GM19239 (cell line): ENCODE results near the gene C1QTNF2.
"Not testable (repeated sequence)": the region's sequence is repeated elsewhere in the genome, so short reads cannot be mapped to it uniquely, and the experiment has no call there.

Experiments
- DNase-seq: peaks from one replicate; pipeline ENCODE4 v3.0.0; 2011; ENCODE audit warnings: low spot score; ENCODE audit not compliant: insufficient read length
- FAIRE-seq: peaks from 2 replicates; lab custom pipeline; 2011; peaks lifted over from hg19 to GRCh38; lab: Jason Lieb, UNC

C1QTNF2 gene

DNA sequence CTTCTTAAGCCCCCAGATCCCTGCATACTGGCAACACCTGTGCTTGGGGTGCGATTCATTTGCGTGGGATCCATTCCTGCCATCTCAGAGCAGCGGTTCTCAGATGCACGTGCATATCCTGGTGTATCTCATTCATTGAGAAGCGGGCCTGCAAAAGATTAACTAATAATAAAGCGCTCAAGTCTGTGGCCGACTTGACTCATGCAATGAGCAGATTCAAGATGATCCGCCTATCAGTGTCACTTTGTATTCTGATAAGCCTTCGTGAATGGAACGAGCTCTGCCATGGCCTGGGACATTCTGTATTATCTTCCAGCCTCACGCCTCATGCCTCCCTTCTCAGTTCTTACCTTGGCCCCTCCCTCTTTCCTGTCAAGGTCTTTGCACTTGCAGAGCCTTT is 22.3 kb downstream of the C1QTNF2 start:
- DNase-seq: no peak
- FAIRE-seq: no peak

DNA sequence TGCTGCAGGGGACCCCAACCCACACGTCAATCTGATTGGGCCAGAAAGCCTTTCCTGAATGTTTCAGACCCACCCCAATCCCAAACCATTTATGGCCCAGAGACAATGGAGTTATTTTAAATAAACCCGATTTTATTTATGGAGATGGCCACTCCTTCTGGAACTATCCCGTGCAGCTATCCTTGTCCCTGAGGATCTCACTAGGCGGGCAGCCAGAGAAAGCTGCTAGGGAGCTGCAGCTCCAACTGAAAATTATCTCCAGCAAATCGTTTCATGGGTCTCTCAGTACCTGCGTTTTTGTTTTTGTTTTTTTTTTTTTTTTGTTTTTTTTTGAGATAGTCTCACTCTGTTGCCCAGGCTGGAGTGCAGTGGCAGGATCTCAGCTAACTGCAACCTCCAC is 23.0 kb downstream of the C1QTNF2 start:
- DNase-seq (no peak), FAIRE-seq (no peak)

DNA sequence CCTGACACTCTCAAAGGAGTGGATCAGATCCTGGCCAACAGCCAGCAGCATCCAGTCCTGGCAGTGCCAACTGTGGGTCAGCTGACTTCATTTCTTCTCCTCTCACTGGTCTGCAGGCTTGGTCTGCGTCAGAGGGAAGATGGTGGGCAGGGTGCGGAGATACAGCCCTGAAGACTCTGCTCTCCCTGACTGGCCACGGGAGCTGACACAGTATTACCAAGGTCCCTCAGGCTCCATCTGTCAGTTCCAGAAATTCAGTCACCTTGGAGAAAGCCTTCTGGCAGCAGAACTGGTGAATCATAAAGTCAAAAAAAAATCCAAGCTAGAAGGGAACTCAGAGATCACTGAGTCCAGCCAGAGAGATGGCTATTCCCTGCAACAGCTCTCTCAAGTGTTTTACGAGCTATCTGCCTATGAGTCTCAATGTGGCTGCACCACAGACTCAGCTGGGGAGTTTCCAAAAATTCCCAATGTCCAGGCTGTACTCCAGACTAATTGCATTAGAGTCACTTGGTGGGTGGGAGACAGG is 27.9 kb downstream of the C1QTNF2 start:
- DNase-seq (no peak), FAIRE-seq (no peak)

DNA sequence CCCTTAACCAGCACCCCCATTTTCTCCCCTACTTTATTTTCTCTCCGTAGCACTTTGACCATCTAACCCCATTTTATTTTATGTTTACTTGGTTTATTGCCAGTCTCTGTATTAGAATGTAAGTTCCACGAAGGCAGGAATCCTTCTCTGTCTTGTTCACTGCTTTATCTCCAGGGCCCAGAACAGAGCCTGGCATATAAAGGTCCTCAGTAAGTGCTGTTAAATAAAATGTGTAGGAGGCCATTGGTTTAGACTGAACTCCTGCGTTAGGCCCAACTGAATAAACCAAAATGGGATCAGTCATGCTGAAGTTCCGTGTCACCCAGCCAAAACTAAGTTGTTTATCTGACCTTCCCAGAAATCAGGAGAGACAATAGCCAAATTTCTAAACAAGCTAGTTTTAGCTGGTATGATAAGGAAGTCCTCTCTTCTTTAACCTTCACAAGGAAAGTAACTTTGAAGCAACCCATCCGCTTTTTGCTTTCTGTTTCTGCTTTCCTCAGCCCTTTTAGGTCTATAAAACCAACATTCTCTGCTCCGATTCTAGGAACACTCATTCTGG is 29.0 kb downstream of the C1QTNF2 start:
- no peak for DNase-seq
- FAIRE-seq: no peak

DNA sequence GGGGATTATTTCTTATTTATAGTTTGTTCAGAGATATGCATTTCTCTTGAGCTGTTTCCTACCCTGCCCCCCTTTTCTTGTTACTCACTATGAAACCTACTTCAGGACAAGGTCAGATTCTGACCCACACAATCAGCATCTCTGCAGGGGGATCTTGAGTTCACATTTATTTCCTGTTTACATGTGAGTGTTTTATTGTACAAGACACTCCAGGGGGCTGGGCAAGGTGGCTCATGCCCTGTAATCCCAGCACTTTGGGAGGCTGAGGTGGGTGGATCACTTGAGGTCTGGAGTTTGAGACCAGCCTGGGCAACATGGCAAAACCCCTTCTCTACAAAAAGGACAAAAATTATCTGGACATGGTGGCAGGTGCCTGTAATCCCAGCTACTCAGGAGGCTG is 29.9 kb downstream of the C1QTNF2 start:
- not testable (repeated sequence) for DNase-seq, FAIRE-seq

DNA sequence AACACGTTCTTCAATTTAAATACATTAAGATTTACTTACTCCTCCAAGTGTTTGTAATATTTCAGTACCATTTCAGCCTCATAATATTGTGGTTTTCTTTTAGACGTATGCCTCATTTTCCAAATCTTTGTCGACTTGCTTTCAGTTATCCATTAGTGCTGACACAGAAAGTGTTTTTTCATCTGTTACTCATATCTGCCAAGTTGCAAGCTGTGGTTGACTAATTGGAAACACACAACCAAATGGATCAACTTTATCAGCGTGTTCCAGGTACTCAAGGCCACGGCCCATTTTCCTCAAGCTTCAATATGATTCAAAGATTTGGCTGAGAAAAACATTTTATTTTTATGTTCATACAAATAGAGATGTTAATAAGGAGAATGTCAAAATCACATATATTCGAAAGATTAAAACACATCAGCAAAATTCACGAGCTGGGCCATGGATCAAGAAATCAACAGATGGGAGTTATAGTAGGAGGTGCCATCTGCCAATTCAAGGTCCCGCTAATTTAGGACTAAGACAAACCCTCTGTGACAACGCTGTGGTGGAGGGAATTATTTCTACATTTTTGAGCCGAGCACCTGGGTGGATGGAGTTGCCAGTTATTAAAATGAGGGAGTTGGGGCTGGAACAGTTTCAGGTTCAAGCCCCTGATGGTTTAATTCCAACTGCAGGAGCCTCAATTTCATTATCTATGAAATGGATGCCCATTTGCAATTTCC is 30.9 kb downstream of the C1QTNF2 start:
- DNase-seq (no peak), FAIRE-seq (no peak)

DNA sequence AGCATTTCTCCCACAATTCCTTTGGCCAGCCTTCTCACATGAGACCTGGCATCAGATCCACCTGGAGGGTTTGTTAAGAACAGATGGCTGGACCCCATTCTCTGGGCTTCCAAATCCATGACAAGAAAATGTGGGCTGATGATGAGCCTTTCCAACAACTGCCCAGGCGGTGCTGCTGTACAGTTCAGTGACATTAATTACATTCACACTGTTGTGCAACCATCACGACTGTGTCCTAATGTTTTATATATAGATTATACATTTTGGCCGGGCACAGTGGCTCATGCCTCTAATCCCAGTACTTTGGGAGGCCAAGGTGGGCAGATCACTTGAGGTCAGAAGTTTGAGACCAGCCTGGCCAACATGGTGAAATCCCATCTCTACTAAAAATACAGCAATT is 35.7 kb downstream of the C1QTNF2 start:
- not testable (repeated sequence) for DNase-seq, FAIRE-seq

DNA sequence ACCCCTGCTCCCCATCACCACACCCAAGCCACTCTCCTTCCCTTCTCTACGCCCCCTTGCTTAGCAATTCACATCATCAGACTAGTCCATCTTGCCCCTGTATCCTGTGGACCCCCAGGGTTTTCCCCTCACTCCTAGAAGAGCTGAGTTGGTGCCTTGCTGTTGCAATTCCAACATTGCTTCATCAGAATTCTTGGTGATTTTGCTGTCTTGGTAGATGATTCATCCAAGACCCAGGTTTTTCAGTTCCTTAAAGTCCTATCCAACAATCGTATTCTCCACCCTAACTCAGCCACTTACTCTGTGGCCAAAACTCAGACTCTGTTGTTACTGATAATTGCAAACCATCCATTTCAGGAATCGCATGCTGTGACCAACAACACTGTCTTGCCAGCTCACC is 36.7 kb downstream of the C1QTNF2 start:
- no peak for DNase-seq
- FAIRE-seq: no peak

DNA sequence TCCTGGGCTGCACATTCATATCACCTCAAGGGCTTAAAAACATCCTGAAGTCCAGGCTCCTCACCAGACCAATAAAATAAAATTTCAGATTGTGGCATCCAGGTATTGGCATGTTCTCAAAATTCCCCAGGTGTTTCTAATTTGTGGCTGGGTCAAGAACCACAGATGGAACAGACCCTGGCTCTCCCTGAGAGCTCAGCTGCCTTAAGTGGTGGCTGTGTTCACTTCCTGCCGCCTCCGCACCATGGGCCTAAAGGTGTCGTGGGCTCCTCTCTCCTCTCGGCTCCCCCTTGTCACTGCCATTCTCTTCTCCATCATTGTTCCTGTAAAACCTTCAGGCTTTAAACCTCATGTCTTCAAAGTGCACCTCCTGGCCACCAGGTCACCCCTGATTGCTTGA is 40.2 kb downstream of the C1QTNF2 start:
- FAIRE-seq: no peak
- no peak for DNase-seq

DNA sequence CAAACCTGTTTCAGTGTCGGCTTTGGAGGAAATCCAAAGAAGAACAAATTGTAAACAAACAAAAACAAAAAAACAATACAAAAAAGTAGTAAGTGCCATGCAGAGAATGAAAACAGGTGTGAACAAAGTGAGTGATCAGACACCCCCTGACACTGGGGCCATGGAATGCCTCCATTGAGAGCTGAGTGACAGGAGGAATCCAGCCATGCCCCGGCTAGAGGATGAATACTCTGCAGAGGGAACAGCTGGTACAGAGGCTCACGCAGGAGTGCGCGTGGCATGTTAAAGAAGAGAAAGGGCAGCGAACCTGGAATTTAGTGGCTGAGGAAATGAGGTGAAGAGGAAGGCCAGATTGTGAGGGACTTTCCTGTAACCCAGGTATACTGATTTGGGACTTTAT is 42.6 kb downstream of the C1QTNF2 start:
- no peak for DNase-seq
- no peak for FAIRE-seq

DNA sequence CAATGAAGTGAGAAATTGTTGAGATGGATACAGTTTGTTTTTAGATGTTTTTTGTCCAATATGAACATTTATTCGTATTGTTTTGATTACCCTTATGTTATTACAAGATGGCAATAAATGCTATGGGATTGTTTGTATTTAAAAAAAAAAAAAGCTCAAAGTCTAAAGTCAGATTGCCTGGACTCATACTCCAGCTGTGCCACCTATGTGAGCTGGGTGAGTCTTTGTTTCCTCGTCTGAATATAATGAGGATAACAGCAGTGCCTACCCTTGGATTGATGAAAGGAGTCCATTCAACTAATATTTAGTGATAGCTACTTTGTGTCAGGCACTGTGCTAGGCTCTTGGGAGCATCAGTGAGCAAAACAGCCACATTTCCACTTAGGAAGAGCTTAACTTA is 43.4 kb downstream of the C1QTNF2 start:
- DNase-seq (no peak), FAIRE-seq (no peak)

DNA sequence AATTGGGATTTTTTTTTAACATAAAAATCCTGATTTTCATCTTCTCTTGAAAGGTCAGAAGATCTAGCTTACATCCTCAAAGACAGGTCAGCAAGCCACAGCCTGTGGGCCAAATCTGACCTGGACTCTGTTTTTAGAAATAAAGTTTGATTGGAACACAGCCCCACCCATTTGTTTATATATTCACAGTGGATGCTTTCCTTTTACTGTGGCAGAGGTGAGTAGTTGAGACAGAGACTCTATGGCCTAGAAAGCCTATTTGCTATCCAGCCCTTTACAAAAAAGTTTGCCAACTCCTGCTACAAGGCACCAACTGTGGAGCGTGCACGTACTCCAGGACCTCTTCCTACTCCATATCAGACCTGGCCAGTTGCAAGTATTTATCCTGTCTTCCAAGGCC is 44.7 kb downstream of the C1QTNF2 start:
- no peak for DNase-seq
- no peak for FAIRE-seq

DNA sequence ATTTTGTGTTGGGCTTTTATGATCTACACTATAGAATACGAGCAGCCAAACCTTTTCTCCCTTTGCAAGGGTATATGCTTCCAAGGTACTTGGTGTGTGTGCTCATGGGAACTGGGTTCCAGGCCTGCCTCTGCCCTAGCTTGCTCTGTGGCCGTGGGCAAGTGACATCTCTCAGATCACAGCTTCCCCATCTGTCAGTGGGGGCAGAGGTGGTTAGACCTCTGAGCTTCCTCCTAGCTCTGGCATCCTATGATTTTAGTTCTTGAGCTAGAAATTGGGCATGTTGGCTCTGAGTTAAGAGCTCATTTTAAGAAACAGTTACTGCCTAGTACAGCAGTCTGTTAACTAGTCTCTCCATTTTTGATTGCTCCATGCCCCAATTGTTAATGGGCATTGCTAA is 45.5 kb downstream of the C1QTNF2 start:
- DNase-seq (no peak), FAIRE-seq (no peak)

DNA sequence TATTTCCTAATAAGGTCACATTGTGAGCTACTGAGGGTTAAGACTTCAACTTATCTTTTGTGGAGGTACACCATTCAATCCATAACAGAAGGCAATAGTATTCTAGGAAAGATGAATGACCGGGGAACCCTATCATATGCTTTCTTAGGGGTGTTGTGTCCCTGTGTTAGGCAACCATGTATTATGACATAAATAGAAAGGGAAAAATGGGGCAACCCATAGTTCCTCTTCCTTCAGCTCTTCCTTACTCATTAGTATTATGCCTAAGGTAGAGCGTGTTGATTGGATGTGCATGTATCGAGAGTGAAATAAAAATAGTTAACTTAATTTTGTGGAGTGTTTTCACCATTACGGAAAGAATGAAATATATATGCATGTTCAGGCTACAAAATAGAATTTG is 52.0 kb downstream of the C1QTNF2 start:
- no peak for DNase-seq
- FAIRE-seq: no peak

DNA sequence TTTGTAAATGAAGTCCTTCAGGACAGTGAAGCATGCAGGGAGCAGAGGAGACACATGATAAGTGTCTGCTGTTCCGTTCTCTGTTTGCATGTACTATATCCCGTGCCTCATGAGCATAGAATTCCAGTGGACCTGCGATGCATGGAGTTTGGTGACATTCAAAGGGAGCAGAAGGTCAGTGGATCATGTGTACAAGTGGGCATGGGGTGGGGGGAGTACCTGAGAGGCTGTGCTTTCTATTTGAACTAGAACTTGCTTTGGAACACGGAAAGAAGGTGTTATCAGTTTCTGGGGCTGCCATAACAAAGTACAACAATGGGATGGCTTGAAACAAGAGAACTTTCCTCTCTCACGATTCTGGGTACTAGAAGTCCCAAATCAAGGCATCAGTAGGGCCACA is 53.0 kb downstream of the C1QTNF2 start:
- DNase-seq (no peak), FAIRE-seq (no peak)

DNA sequence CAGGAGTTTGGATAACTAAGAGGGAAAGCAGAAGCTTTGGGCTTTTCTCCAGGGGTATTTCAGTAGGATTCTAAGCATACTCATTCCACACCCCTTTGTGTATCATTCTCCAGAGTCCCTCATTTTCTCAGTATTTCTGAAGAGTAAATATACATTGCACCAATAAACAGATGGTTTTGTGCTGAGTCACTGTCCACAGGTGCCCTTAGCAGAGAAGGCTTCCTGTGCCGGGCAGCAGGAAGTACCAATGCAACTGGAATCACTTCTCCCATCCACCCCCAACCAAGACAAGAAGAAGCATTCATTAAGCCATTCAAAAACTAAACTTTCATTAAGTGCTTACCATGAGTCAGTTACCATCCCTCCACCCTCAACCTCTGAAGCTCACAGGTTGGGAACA is 54.5 kb downstream of the C1QTNF2 start:
- FAIRE-seq (no peak), DNase-seq (no peak)

DNA sequence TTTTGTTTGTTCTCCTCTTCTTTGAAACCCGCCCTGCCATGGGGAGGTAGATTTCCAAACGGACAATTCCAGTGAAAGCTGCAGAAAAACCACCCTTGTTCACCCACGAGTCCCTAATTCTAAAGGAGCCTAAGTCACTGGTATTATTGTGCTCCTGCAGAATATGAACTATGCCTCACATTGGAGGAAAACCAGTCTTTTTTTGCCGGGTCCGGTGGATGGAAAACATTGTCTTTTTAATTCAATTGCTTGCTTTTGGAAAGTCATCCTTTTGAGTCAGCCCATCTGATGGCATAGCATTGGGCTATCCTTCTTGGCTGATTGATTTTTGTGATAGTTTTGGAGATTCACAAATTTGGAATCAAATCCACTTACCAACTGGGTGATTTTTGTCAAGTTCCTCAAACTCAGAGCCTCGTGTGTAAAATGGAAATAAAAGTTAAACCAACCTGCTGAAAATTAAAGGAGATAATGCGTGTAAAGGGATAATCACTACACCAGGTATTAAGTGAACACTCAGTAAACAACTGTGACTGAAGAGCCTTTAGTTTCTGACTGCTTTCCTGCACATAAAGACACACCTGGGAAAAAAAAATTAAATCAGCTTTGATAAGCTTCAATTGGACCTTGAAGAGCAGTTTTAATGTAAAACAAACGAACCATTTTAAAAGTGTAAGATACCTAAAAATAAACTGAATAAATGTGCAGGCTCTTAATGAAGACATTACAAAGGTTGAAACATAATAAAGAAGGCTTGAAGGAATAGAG is 57.3 kb downstream of the C1QTNF2 start:
- no peak for DNase-seq
- FAIRE-seq: peak; percentile 8

DNA sequence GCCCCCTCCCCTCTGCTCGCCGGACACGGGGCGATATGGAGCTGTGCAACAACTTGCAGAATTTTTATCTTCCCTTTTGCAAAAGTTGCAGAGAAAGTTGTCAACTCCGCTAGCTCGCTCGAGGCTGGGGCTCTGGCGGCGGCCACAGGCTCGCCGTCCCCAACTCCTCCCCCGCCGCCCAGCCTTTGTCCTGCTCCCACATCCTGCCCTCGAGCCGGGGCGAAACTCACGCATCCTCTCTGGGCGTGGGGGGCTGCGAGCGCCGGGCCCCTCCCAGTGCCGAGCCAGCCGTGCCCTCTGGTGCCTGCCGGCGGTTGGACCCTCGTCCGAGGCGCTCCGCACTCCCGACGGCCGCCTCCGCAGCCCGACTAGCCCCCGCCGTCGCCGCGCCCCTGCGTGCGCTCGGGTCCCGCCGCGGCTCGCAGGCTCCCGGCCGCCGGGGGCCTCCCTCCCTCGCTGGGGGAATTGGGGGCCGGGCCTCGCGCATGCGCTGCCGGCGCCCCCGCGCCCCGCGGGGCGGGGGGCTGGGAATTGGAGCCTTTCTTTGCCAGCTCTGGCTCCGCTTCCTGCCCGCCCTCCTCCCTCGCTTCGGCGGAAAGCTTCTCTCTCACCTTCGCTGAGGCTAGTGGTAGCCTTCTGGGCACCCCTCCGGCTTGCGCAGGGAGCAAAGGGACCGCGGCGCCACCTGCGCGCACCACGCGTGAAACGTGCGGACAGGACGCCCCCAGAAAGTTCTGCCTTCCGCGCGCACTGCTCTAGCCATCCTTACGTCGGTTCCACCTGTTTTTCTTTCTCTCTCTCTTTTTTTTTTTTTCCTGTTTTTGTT is 58.1 kb downstream of the C1QTNF2 start, which contains the start of gene CCNJL:
TSS of gene CCNJL (minus strand) at position 431 of the 826 bp plus-strand sequence. CDS start 641 bp downstream, outside the sequence.
- DNase-seq (peak; percentile 41), FAIRE-seq (no peak)

DNA sequence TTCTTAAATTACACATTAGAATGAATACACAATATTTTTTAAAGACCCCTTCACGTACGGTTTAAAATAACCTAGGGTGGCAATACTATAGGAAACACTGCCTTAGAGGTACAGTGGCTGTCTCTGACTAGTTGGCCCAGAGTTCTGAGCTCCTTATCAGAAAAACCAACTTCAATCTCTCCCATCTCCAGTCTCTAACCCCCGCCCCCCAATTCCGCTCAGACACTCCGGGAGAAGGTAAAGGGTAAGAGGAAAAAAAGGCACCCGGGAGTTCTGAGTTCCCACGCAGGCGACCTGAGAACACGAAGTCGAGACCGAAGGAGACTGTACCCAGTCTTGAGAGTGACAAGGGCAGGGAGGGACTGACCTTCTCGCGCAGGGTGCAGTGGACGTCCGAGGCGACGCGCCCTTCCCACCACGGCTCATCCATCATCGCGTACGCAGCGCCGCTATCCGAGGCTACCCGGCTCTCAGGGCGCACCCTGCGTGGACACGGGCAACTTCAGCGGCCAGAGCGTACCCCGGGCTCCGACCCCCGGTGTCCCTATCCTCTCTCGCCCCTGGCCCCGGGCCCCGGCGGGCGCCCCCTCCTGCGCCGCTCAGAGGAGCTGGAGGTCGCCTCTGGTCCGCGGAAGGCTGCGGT is 58.8 kb downstream of the C1QTNF2 start:
- no peak for FAIRE-seq
- no peak for DNase-seq
